COR-L47 (cell line): ENCODE measurements around the gene BEND3.
"Not testable (repeated sequence)": the region's sequence is repeated elsewhere in the genome, so short reads cannot be mapped to it uniquely, and the experiment has no call there.

Experiments
- DNase-seq: peaks from one replicate; lab custom pipeline; 2025; lab: John Stamatoyannopoulos, UW

The BEND3 gene

DNA sequence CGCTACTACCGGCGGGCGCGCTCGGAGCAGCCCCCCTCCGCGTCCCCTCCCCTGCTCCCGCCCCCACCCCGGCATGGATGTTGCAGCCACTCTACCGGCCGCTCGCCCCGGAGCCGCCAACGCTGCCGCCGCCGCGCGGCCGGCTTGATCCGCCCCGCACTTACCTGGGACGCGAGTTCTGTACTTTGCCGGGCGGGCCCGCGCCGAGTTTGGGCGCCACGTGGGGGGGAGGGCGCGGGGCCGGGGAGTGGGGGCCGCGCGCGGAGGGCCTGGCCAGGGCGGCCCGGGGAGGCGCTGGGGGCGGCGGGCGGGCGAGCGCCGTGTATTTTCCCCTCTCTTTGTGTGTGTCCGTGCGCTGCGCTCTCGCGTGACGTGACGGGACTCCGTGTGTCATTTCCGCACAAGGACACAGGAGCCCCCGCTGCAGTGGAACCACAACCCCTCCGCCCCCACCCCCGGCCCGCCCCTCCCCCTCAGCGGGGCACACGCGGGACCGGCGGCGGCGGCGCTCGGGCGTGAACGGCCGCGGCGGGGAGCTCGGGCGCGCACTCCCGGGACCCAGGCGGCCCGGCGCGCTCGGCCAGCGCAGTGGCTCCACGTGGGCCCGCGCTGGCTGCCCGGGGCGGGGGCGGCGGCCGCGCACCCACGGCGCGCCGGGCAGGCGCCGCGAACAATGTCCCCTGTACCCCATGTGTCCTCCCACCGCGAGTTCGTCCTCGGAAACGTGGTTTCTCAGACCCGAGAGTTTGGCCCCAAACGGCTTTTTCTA is at the start of gene BEND3:
TSS of gene BEND3 (minus strand) at position 590 of the 769 bp plus-strand sequence. CDS start 16,230 bp downstream, outside the sequence.
- no peak for DNase-seq

DNA sequence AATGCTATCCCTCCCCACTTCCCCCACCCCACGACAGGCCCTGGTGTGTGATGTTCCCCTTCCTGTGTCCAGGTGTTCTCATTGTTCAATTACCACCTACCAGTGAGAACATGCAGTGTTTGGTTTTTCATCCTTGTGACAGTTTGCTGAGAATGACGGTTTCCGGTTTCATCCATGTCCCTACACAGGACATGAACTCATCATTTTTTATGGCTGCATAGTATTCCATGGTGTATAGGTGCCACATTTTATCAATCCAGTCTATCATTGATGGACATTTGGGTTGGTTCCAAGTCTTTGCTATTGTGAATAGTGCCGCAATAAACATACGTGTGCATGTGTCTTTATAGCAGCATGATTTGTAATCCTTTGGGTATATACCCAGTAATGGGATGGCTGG is 49.0 kb upstream of the BEND3 start:
- DNase-seq = not testable (repeated sequence)

DNA sequence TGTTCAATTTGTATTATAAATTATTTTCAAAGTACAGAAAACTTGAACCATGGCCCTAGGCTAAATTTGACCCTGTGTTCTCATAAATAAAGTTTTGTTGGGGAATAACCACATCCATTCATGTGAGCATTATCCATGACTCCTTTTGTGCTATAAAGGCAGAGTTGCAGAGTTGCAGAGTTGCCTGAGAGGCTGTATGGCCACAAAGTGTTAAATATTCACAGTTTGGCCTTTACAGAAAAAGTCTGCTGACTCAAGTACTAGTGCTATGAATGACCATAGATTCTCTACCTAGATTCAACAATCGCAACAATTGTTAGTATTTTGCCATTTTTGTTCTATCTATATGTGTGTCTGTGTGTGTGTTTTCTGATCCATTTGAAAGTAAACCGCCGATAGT is 46.2 kb upstream of the BEND3 start:
- no peak for DNase-seq

DNA sequence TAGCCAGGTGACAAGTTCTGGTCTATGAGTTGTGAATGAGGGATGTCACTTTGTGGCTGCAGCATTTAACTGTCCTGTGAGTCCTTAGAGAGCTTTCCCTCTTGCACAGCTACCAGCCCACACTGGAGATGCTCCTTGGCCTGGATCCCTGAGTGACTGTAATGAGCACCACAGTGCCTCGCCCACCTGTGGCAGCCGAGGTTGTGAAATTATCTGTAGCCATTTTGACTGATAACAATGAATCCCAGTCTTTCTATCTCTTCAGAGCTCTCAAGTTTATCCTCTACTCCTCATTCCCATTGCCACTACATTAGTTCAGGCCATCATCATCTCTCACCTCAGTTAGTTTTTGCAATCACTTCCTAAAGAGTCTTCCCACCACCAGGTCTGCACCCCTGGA is 41.3 kb upstream of the BEND3 start:
- no peak for DNase-seq

DNA sequence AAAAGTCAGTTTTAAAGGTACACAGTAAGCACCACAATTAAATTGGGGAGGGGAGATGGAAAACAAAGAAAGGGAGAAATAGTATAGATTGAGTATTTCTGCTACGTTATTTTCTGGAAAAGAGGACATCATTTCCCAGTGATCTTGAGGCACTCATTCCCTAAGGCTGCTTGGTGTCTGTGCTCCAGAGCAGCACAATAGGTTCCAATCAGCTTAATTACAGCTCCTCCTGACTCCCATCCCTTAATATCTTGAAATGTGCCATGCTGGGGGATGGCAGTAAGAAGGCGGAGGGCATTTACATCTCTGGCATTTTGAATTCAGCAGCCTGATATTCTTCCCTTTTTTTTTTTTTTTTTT is 39.5 kb upstream of the BEND3 start:
- no peak for DNase-seq

DNA sequence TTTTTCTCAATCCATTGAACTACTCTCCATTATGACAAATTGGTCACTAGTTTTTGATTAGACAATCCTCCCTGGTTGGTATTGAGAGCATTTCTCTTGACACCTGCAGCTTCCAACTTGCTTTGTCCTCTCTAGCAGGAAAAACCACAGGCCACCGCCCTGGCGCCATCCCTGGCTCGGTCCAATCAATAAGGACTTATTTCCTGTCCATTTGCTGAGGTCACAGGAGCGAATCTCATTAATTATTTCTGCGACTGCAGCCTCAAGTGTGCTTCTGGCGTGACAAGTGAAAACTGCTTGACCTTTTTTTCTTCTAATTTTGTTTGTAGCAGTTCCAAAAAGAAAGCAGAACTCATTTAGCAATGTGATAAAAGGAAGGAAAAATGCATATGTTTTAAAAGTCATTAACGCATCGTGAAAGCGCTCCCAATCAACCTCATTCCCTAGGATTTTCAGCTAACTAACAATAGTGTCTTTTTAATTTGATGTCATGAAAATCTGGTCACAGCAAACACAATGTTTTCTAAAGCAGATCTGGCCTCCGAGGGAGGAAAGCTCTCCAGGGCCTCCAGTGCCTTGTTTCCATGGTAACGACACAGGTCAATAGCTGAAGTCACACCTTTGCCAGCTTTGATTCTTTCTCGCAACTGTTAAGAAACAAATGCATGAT is 39.0 kb upstream of the BEND3 start:
- DNase-seq = peak; percentile 29

DNA sequence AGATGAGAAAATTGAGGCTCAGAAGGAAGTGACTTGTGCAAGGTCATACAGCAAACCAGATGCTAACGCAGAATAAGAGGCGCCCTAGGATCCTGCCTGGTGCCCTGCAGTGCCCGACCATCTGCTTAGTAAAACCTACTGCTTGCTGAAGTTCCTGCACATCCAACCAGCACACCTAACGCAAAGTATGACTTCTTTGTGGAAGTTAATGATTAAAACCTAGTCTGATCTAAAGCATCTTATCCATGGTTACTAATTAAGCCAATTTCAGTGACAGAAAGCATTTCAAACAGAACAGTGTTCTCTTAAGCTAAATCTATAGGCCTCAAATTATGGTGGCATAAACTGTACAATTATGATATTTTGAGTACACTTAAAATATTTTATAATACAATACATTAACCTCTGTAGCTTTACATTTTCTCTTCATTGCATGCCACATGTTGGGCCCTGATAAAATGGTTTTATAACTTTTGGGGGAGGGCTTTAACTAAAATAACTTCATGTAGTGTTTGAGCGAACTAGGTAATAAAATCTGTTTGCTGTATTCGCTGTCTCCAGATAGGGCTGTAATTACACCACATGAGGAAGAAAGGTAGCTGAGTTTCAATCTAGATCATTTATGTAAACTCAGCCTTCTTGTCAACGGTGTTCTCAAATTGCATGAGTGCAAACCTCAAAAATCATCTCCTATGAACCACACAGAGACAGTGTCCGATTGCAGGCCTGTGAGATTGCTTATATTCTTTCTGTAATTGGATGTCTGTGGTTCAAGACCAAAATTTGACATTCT is 37.5 kb upstream of the BEND3 start:
- no peak for DNase-seq

DNA sequence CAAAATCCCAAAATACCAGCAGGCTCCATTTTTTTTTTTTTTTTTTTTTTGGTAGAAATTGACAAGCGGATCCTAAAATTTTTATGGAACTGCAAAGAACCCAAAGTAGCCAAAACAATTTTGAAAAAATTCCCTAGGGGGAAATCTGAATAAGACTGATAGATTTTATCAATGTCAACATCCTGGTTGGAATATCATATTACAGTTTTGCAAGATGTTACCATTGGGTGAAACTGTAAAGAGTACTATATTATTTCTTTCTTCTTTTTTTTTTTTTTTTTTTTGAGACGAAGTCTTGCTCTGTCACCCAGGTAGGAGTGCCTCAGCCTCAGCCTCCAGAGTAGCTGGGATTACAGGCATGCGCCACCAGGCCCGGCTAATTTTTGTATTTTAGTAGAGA is 29.4 kb upstream of the BEND3 start:
- DNase-seq = no peak

DNA sequence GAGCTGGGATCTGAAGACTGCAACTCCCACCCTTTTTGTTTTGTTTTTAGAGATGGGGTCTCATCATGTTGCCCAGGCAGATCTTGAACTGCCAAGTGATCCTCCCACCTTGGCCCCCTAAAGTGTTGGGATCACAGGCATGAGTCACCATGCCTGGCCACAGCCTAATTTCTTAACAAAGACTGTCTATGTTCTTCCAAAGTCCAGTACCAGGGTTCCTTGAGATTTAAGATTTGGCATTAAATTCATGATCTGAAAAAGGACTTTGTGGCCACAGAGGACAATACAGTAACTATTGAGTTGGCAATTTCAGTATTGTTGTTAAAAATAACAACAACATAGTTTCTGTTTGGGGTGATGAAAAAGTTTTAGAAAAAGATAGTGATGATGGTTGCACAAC is 28.7 kb upstream of the BEND3 start:
- DNase-seq = no peak

DNA sequence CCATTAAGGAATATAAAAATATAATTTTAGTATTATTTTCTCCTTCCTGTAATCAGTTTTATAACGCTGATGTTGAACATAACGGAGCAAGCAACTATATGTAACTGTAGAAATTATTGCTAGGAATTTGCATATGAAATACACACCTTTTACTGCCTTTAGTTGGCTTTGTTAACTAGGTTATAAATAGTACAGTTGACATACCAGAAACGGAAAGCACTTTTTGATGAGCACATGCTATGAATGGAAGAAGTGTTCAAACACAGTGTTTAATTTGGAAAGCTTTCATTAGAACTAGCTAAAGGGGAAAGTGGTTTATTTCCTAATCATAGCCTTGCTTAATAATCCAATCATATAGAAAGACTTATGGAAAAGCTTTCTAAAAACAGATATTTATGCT is 25.3 kb upstream of the BEND3 start:
- no peak for DNase-seq

DNA sequence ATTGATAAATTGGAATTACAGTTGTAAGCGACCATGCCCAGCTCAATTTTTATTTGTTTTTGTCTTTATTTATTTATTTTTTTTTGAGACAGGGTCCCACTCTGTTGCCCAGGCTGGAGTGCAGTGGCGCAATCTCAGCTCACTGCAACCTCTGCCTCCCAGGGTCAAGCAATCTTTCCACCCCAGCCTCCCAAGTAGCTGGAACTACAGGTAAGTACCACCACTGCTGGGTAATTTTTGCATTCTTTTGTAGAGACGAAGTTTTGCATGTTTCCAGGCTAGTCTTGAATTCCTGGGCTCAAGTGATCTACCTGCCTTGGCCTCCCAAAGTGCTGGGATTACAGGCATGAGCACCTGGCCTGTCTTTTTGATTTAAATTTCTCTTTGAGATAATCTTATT is 21.0 kb upstream of the BEND3 start:
- not testable (repeated sequence) for DNase-seq

DNA sequence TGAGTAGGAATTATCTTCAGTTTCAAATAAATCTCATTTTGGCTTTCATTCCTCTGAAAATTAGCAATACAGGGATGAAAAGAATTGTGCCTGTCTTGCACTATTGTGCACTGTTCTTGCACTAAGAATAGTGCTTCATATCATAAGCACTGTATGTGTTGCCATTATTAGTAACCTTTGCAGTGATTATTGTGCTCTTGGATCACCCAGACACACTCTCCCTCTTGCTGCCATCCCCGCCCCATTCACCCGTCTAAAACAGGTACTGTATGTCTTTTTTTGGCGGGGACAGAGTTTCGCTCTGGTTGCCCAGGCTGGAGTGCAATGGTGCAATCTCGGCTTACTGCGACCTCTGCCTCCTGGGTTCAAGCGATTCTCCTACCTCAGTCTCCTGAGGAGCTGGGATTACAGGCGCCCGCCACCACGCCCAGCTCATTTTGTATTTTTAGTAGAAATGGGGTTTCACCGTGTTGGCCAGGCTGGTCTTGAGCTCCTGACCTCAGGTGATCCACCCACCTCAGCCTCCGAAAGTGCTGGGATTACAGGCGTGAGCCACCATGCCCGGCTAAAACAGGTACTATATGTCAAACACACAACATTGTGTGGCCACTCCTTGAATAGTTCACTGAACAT is 19.8 kb upstream of the BEND3 start:
- not testable (repeated sequence) for DNase-seq

DNA sequence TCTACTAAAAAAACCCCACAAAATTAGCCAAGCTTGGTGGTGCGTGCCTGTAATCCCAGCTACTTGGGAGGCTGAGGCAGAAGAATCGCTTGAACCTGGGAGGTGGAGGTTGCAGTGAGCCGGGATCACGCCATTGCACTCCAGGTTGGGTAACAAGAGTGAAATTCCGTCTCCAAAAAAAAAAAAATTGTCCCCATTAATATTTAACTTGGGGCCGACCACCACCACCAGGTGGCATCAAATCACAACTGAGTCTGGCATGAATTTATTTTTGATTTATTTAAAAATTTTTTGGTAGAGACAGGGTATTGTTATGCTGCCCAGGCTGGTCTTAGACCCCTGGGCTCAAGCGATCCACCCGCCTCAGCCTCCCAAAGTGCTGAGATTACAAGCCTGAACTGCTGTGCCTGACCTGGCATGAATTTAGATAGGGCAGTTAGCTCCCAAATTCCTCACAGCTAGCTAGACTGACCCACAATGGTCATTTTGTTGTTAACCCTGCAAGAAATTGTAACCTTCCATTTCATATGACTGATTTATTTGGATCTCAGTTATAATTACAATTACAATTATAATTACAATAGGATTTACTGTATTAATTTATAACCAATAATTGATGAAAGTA is 17.1 kb upstream of the BEND3 start:
- no peak for DNase-seq

DNA sequence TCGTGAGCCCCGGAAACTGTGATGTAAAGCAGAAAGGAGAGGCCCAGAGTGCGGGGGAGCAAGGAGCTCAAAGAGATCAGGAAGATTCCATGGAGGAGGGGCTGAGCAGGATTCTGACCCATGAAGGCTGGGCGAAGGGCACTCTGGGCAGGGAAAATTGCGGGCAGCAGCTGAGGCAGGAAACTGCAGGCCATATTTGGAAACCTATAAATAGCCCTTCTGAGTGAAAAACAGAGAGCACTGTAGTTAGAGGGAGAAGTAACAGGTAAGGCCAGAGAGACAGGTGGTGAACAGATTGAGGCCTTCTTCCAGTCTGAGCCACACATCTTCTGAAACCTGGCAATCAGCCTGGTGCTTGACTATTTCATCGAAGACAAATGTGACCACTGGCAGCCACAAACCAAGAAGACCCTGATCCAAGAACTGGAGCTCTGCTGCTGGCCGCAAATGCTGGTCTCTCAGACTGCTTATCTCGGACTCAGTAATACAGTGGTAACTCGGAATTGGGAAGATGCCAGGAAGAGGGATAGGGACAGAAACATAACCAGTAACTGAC is 14.1 kb upstream of the BEND3 start:
- DNase-seq = no peak

DNA sequence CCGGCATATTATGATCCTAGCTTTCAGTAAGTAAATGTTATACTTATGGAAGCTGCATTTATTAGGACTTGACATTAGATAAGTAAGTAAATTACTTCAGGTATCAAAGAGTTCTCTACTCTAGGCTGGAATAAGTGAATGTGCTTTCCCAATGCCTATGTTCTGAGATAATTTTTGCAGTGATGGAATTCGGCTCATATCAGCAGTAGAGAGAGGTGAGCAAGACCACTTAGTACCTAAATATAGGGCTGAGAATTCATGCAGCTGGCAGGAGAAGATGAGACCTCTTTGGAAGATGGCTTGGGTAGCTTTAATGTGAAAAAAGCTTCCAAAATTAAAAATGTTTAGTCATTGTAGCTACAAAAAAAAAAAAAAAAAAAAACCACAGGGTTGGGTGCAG is 13.3 kb upstream of the BEND3 start:
- no peak for DNase-seq

DNA sequence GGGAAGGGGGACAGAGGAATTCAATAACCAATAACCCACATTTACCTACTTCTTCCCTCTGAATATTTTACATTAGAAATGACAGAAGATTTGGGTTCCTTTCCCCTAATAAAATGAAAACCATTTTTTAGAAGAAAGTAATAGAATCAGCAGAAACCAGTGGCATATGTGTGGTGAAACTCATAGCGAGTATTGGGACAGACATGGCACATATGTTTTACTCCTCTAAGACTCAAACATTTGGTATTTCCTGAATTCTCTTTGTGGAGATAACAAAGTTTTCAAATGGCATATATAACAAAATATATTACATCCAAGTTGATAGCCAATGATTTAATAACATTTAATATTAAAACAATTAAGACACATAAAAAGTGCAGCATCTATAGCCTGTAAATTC is 12.9 kb upstream of the BEND3 start:
- no peak for DNase-seq

DNA sequence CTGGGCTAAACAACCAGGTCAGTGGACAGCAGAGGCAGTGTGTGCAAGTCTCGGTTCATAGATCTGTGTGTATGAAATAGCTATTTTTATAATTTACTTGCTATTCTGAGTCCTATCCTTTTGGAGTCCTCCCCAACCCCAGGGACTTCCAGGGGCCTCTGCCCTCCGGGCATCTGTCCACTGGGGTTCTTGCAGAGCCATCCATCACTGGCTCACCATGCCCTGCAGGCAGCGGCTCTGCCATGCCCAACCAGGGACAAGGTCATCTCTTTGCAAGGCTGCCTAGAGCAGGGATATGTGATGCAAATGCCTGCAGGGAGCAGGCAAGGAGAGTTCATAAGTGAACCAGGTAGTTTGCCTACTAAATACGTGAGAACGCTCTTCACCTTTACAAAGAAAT is 10.5 kb upstream of the BEND3 start:
- DNase-seq = no peak

DNA sequence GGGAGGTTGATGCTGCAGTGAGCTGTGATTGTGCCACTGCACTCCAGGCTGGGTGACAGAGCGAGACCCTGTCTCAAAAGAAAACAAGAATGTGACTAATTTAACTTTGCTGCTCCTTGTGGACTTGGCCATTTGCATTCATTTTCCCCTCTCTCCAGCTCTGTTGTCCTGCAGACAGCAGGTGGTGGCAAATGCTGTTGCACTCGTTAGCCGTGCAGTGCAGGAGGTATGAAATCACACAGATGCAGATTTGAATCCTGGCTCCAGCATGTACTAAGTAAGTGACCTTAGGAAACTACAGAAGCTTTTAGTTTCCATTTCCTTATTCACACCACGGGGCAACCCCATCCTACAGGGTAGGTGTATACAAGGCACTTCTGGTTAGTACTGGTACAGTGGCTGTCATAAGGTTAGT is 9.6 kb upstream of the BEND3 start:
- no peak for DNase-seq

DNA sequence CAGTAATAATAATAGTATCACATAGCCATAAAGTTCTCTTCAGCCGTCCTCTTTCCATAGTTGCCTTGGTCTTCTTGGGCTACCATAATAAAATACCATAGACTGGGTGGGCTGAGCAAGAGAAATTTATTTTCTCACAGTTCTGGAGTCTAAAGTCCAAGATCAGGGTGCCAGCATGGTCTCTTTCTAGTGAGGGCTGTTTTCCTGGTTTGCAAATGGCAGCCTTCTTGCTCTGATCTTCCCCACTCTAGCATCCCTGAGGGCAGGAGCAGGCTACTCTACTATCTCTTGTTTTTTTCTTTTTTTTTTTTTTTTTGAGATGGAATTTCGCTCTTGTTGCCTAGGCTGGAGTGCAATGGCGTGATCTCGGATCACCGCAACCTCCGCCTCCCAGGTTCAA is 8.2 kb upstream of the BEND3 start:
- DNase-seq = no peak

DNA sequence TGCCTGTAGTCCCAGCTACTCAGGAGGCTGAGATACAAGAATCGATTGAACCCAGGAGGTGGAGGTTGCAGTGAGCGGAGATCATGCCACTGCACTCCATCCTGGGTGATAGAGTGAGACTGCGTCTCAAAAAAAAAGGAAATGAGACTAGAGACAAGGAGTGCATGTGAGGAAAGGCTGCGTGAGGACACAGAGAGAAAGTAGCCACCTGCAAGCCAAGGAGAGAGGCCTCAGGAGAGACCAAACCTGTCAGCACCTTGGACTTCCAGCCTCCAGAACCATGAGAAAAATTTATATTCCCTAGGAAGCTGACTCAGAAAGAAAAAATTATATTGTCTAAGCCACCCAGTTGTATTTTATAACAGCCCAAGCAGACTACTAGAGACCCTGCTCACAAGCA is 7.4 kb upstream of the BEND3 start:
- DNase-seq = no peak

DNA sequence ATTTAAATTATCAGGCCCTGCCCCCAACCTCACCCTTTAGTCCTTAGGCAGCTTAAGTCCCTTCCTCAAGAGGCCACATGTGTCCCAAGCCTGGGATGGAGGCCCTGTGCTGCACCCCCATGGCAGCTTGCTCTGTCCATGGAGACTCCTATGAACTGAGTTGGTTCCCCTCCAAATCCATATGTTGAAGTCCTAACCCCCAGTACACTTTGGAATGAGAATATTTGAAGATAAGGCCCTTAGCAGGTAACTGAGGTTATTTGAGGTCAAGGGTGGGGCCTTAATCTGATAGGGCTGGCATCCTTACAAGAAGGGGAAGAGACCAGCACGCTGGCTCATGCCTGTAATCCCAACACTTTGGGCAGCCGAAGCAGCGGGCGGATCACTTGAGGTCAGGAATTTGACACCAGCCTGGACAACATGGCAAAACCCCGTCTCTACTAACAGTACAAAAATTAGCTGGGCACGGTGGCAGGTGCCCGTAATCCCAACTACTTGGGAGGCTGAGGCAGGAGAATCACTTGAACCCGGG is 6.7 kb upstream of the BEND3 start:
- DNase-seq = no peak

DNA sequence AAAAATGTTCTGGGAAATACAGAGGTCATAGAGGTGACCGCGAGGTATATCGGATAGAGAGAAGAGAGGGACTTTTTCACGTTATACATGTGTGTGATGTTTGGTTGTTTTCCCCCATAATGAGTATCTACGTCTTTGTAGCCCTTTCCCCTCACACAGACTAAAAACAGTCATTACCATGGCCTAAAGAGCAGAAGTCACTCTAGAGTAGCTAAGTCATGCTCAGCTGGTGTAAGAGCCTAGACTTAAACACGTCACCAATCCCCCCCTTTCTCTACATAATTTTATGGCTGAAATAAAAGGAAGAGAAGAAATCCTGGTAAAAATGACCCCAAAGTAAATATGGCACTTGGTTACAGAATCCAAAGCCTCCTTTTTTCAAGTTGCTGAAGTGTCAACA is 6.0 kb upstream of the BEND3 start:
- DNase-seq = no peak
